Measurements from ENCODE around the gene PLA2G7. TPM values are rescaled to one million over a fixed set of nuclear protein-coding genes. Genes with fewer than 3 reads are reported as not detected.

The PLA2G7 gene
- total and polyA plus RNA-seq, 4 experiments from 2014 or later, result 11.1 to 12.7 TPM; not detected in 2

DNA sequence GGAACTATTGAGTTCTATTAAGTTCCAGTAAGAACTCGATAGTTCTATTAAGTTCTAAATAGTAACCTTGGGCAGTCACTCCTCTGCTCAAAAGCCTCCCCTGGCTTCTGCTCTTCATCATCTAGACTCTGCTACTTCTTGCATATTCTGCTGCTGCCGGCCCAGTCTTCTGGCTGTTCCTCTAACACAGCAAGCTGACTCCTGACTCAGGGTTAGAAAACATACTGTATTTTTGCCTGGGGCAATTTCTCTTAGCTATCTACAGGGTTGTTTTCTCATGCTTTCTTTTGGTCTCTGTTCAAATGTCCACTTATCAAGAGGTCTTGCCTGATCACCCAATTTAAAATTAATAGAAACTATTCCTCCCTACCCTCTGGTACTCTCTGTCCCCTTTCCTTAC lies 67.8 kb downstream of the PLA2G7 start:
- Mint-ChIP-seq H3K27me3 (no peaks in the 10 kb centered on the region), H3K27ac (no peak overlapping the region), H3K9me3 (no peaks in the 10 kb centered on the region), H3K36me3 (no peaks in the 10 kb centered on the region), H3K4me1 (no peaks in the 10 kb centered on the region), H3K4me3 (no peak overlapping the region)
- DNase-seq, result no peak
- POLR2A ChIA-PET (ENCODE audit: partially characterized antibody), result no interaction called here
- no peak overlapping the region for H3K4me3 ChIP-seq (ENCODE audit: low read length in 2 of 2)
- no peak overlapping the region for H3K27ac ChIP-seq (ENCODE audit: low read depth, low read length)
- H3K4me1 ChIP-seq (ENCODE audit: insufficient read depth, low read length), result no peaks in the 10 kb centered on the region
- no peaks in the 10 kb centered on the region for H3K36me3 ChIP-seq (ENCODE audit: insufficient read depth, low read length)
- H3K27me3 ChIP-seq (ENCODE audit: insufficient read depth, low read length), result no peaks in the 10 kb centered on the region
- no peaks in the 10 kb centered on the region for H3K9me3 ChIP-seq (ENCODE audit: control insufficient read depth in 1 of 2, low read length in 2 of 2)
- CTCF ChIA-PET (ENCODE audit: partially characterized antibody), result no interaction called here
- intact Hi-C loops (cut with micrococcal nuclease), result no loop called here

- ChIA-PET CTCF (ENCODE audit: partially characterized antibody) (no interaction called here), POLR2A (ENCODE audit: partially characterized antibody) (no interaction called here)
- Mint-ChIP-seq H3K27me3 (peaks cover 0 to 1% of the 10 kb centered on the region in 2 donors), H3K4me1 (no peaks in the 10 kb centered on the region), H3K36me3 (no peaks in the 10 kb centered on the region), H3K27ac (no peak overlapping the region), H3K4me3 (no peak overlapping the region), H3K9me3 (no peaks in the 10 kb centered on the region)
- Histone ChIP-seq H3K4me1 (ENCODE audit: insufficient read depth, low read length) (no peaks in the 10 kb centered on the region), H3K27me3 (ENCODE audit: insufficient read depth, low read length) (no peaks in the 10 kb centered on the region), H3K27ac (ENCODE audit: low read depth, low read length) (no peak overlapping the region), H3K36me3 (ENCODE audit: insufficient read depth, low read length) (no peaks in the 10 kb centered on the region), H3K9me3 (ENCODE audit: control insufficient read depth in 1 of 2, low read length in 2 of 2) (no peaks in the 10 kb centered on the region), H3K4me3 (ENCODE audit: low read length in 2 of 2) (no peak overlapping the region)
- DNase-seq, result no peak
- intact Hi-C loops (cut with micrococcal nuclease), result no loop called here
These were observed 73.7 kb downstream of the PLA2G7 start for GRCh38 chr6:46661483-46661882.

DNA sequence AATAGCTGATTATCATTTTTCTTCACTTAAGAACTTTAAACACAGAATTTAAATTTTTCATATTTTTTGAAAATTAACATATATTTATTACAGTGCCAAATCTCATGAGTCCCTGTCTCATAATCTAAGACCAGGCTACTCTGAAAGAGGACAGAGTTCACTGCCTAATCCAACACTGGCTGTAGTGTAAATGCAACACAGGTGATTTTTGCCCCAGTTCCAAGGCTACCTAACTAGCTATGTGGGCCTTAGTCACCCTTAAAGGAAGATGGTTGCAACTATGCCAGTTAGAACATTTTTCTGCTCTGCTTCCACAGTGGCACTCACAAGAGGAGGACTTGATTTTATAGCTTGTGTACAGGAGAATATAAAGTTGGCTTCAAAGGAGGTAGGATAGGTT lies 77.5 kb downstream of the PLA2G7 start:
- H3K4me3 ChIP-seq (ENCODE audit: low read length in 2 of 2), result no peak overlapping the region
- peaks cover 11% of the 10 kb centered on the region for H3K4me1 ChIP-seq (ENCODE audit: insufficient read depth, low read length)
- H3K9me3 ChIP-seq (ENCODE audit: control insufficient read depth in 1 of 2, low read length in 2 of 2), result no peaks in the 10 kb centered on the region
- Mint-ChIP-seq H3K4me3 (no peak overlapping the region), H3K9me3 (no peaks in the 10 kb centered on the region), H3K4me1 (peaks cover 5 to 10% (median 7%) of the 10 kb centered on the region in 4 donors), H3K27ac (no peak overlapping the region), H3K27me3 (peaks cover 12 to 15% of the 10 kb centered on the region in 2 donors), H3K36me3 (no peaks in the 10 kb centered on the region)
- CTCF ChIA-PET (ENCODE audit: partially characterized antibody), result no interaction called here
- POLR2A ChIA-PET (ENCODE audit: partially characterized antibody), result no interaction called here
- H3K27me3 ChIP-seq (ENCODE audit: insufficient read depth, low read length), result peaks cover 12% of the 10 kb centered on the region
- no peak overlapping the region for H3K27ac ChIP-seq (ENCODE audit: low read depth, low read length)
- intact Hi-C loops (cut with micrococcal nuclease), result no loop called here
- no peak for DNase-seq
- H3K36me3 ChIP-seq (ENCODE audit: insufficient read depth, low read length), result no peaks in the 10 kb centered on the region

GRCh38 chr6:46655803-46656202 lies 79.4 kb downstream of the PLA2G7 start:
- intact Hi-C loops (cut with micrococcal nuclease), result no loop called here
- Mint-ChIP-seq H3K4me1 (peaks cover 12 to 17% (median 14%) of the 10 kb centered on the region in 4 donors), H3K4me3 (no peak overlapping the region), H3K36me3 (no peaks in the 10 kb centered on the region), H3K27me3 (peaks cover 22 to 29% of the 10 kb centered on the region in 2 donors), H3K27ac (no peak overlapping the region), H3K9me3 (no peaks in the 10 kb centered on the region)
- DNase-seq, result no peak
- H3K27me3 ChIP-seq (ENCODE audit: insufficient read depth, low read length), result peaks cover 16% of the 10 kb centered on the region
- H3K4me3 ChIP-seq (ENCODE audit: low read length in 2 of 2), result no peak overlapping the region
- no peaks in the 10 kb centered on the region for H3K9me3 ChIP-seq (ENCODE audit: control insufficient read depth in 1 of 2, low read length in 2 of 2)
- H3K27ac ChIP-seq (ENCODE audit: low read depth, low read length), result no peak overlapping the region
- POLR2A ChIA-PET (ENCODE audit: partially characterized antibody), result no interaction called here
- H3K36me3 ChIP-seq (ENCODE audit: insufficient read depth, low read length), result no peaks in the 10 kb centered on the region
- H3K4me1 ChIP-seq (ENCODE audit: insufficient read depth, low read length), result peaks cover 17% of the 10 kb centered on the region
- CTCF ChIA-PET (ENCODE audit: partially characterized antibody), result no interaction called here

Other genes with a start within 250 kb of the PLA2G7 start
- not detected for gene RCAN2, start 243.9 kb downstream of the PLA2G7 start, total RNA-seq
- gene RCAN2, start 243.9 kb downstream of the PLA2G7 start, polyA plus RNA-seq, result under 1 TPM; 0.06 to 0.21 TPM
- not detected for gene CYP39A1, start 82.6 kb downstream of the PLA2G7 start, total RNA-seq
- not detected for gene CYP39A1, start 82.6 kb downstream of the PLA2G7 start, polyA plus RNA-seq
- gene SLC25A27, start 82.4 kb downstream of the PLA2G7 start, total RNA-seq, result 1 to 10 TPM; 2.3 to 2.6 TPM
- not detected for gene SLC25A27, start 82.4 kb downstream of the PLA2G7 start, polyA plus RNA-seq
- under 1 TPM in 1 of 2 experiments, not detected in 1; 0.25 TPM for gene TDRD6, start 47.5 kb downstream of the PLA2G7 start, total RNA-seq
- gene TDRD6, start 47.5 kb downstream of the PLA2G7 start, polyA plus RNA-seq, result not detected
- not detected for gene ANKRD66, start 11.6 kb upstream of the PLA2G7 start, total RNA-seq
- not detected for gene ANKRD66, start 11.6 kb upstream of the PLA2G7 start, polyA plus RNA-seq
- not detected for gene MEP1A, start 58.0 kb upstream of the PLA2G7 start, total RNA-seq
- not detected for gene MEP1A, start 58.0 kb upstream of the PLA2G7 start, polyA plus RNA-seq
- not detected for gene ADGRF5, start 186.6 kb upstream of the PLA2G7 start, total RNA-seq
- gene ADGRF5, start 186.6 kb upstream of the PLA2G7 start, polyA plus RNA-seq, result not detected